ENCODE measurements around the gene RMC1.
"Not testable (repeated sequence)": the region's sequence is repeated elsewhere in the genome, so short reads cannot be mapped to it uniquely, and the experiment has no call there.

Gene RMC1

DNA sequence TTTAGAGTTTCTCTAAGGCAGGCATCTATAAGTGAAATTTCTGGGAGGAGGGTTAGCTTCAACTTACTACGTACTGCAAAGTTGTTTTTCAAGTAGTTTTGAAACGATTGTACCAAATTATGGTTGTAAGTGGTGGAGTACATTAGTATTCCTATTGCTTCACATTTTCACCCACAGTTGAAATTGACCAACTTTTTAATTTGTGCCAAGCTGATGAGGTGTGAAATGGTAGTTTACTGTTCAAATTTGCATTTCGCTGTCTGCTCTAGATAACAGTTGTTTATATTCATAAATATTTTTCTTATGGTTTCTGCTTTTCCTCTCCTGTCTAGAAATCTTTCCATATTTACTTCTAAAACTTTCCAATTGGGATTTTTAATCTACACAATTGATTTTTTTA is 64.4 kb downstream of the RMC1 start:
- DNase-seq = no peak

DNA sequence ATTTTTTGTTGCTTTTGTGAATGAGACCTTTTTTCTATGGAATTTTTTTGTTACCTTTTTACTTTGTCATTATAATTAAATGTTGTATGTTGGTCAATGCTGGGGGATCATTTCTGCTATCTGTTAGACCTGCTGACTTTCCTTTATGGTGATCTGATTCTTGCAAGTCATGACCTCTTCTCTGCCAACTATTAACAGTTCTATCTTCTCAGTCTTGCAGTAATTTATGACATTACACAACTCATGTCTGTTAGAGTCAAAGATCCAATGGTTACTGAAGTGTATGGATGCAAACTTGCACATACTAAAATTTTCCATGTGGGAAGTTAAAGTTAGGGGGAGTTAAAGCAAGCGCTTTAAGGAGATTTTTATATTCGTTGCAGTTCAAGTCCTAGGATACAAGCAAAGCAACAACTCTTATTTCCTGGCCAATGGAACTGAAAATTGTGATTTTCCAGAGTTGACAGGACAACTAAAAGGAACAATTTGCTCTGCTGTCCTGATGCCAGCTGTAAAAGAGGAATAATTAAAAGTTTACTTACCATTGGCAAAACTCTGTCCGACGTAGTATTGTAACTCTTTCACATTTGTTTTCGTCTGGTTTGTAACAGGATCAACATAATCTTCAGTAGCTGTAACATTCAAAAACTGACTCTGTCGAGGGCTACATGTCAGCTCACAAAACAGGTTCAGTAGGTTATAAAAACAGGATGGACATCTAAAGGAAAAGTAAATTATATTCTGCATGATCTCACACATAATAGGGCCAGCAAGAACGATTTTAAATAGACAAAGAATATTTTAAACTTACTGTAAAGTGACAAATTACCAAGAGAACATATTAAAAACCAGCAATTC is 65.2 kb downstream of the RMC1 start:
- DNase-seq = no peak

DNA sequence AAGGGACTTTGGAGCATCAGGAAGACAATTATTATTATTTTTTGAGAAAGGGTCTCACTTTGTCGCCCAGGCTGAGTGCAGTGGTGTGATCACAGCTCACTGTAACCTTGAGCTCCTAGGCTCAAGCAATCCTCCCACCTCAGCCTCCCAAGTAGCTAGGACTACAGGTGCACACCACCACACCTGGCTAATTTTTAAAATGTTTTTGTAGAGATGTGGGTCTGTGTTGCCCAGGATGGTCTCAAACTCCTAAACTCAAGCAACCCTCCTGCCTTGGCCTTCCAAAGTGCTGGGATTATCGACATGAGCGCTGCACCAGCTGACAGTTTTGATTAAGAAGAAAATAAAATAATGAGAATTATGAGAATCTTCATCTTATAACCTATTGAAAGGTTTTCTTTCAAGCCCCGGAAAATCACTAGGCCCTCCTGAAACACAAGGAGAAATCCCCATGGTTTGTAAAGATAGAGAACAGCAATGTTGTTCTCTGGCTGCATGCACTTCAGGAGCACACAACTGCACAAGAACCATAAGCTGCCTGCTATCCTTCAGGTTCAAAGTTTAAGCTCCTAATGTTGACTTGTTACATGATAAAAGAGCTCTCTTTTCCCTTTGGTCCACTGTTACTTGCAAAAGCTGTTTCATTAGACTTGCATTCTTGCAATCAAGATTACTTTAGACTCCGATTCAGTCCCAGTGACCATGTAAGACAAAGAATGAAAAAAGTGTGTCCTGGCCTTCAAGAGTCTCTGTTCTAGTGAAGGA is 66.2 kb downstream of the RMC1 start:
- DNase-seq = no peak

DNA sequence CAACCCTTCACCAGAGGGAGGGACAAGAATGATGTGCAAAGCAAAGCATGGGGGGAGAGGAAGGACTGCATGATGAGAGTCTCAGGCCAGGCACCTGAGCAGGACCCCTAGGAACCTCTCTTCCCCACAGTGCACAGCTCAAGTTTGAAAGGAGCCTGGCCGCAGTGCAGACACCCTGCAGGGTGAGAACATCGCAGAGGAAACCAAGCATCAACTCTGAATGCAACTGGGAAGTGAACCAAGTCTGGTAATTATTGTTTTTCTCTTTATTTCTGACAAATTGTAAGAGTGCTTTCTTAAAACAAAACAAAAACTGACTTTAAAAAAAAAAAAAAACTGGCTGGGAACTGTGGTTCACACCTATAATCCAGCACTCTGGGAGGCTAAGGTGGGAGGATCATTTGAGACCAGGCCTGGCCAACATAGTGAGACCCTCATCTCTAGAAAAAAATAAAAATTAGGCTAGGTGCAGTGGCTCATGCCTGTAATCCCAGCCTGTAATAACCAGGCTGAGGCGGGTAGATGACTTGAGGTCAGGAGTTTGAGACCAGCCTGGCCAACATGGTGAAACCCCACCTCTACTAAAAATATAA is 67.7 kb downstream of the RMC1 start:
- DNase-seq = no peak

DNA sequence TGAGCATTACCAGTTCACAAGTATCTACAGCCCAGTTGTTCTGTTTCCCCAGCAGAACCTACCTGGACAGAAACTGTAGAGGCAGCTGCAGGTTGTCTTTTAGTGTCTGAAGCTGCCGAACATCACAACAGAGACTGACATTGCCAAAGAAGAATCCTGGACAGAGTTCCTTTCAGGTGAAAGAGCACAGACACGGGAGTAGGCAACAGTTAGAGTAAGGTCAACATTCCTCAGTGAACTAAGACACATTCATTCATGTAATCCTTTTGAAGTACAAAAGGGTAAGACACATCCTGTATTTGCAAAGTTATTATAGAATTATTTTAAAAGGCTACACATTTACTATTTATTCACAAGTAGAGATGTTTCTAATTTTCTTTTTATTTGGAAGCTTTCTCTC is 68.7 kb downstream of the RMC1 start:
- DNase-seq = no peak

DNA sequence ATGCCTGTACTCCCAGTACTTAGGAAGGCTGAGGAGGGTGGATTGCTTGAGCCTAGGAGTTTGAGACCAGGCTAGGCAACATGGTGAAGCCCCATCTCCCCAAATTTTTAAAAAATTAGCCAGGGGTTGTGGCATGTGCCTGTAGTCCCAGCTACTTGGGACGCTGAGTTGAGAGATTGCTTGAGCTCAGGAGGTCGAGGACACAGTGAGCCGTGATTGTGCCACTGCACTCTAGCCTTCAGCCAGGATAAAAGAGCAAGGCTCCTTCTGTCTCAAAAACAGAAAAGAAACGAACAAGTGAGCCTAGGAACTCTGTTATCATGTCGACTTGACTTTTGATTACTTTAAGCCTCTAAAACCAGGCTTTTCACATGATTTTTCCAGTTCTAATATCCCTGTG is 69.3 kb downstream of the RMC1 start:
- DNase-seq = no peak

DNA sequence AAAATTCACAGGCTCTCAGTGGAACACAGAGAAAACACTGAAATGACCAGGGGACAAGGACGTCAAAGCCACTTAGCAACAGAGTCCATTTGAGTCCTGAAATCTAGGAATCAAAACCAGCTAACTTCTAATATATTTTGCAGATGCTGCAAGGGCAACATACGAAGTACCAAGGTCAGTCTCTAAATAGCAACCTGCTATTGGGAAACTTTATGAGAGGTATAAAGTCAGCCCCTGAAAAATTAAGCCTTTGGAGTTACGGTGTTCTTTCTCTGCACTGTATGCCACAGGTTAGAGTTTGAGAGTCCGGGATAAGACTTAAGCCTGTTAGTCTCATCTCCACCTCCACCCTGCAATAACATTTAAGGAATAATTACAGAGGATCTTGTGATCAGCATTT is 69.7 kb downstream of the RMC1 start:
- no peak for DNase-seq

DNA sequence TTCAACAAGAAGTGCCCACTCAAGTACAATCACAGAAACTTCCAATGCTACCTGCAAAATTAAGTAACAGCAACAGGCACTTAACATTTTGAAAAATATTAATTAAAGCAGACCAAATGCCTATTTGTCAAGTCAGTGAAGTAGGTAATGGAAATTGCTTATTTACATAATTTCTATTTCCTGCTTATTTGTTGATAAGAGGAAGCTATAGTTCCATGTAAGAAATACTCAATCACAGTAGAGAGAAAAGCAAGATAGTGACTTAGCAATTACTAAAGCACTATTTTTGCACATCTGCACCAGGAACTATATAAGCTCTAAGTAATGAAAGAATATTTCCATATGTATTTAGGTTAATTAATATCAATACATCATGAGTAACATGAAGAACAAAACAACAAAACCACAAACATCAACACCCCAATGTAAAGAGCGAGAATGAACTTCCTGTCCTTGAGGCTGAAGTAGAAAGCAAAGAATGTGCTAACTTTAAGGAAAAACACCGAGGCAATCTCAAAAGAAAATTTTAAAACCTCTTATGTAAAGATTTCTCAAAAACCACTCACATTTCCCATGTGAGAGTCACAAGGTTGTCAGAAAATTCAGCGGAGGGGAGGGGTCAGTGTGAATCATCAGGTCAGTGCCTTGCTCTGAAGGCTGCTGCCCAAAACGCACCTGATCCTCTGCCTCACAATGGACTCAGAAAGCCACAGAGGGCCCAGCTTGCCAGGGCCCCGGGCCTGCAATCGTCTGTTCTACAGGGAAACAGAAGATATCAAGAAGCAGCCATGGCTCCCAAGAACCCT is 70.5 kb downstream of the RMC1 start:
- DNase-seq = no peak

DNA sequence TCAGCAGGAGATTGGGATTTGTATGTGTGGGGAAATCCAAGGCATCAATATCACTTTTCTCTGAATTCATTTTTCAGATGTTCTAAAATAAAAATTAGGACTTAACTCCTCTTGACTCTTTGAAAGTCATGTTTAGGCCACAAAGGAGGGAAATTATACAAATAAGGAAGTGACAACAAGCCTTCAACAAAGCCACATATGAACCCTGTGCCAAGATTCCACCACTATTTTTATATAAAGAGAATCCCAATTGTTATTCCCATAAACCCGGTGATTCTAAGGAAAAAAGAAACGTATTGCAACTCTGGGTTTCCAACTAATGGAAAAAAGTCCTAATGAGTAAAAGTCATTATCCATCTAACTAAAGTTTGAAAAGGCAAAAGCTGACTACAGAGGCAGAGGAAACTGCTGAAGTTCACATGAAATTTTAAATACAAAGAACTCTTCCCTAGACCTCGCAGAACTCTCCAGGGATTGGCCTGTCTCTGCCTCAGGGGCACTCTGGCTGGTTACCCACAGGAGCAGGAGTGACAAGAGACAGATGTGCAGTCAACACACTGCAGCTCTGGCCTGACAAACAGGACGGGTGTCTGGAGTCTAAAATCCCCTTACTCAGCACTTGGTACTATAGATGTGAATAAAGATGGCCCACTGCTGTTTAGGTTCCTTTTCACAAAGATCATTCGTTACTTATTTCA is 71.4 kb downstream of the RMC1 start:
- DNase-seq = no peak

DNA sequence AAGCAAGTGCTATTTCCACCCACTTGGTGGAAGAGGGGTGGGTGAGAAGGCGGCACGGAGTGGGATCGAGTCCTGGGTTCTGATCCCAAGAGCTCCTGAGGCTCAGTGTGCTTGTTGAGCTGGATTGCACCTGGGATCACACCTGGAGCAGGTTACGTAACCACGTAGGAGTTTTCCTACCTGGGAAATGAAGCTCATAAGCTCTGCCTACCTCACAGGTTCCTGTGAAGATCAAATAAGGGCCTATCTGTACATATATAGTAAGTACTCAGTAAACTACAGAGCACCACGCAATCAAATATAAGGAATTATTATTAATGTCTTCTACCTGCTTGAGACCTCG is 72.0 kb downstream of the RMC1 start:
- no peak for DNase-seq

DNA sequence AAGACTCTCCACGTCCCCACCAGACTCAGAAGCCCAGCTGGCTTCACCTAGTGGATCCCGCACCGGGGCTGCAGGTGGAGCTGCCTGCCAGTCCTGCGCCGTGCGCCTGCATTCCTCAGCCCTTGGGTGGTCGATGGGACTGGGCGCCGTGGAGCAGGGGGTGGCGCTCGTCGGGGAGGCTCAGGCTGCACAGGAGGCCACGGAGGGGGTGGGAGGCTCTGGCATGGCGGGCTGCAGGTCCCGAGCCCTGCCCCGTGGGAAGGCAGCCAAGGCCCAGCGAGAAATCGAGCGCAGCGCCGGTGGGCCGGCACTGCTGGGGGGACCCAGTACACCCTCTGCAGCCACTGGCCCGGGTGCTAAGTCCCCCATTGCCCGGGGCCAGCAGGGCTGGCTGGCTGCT is 74.2 kb downstream of the RMC1 start:
- not testable (repeated sequence) for DNase-seq

DNA sequence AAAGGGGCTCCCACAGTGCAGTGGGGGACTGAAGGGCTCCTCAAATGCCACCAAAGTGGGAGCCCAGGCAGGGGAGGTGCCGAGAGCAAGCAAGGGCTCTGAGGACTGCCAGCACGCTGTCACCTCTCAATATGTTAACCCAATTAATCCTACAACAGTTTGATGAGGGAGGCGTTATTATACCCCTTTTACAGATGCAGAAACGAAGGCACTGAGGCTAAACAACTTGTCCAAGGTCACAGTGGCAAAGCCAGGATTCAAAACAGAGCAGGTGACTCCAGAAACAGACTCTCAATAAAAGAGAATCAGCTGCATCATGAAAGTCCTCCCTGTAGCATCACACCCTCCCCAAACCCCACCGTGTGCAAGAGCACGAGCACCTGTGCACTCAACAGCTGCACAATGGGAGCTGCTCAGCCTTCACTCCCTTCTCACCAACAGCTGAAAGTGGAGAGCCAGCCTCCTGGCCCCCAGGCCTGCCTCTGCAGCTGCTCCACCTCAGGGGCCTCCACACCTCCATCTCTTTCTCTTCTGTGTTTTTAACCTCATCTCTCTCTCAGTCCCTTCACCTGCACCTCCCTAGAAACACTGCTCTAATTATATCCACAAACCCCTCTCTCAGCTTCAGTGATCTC is 74.9 kb downstream of the RMC1 start:
- no peak for DNase-seq

DNA sequence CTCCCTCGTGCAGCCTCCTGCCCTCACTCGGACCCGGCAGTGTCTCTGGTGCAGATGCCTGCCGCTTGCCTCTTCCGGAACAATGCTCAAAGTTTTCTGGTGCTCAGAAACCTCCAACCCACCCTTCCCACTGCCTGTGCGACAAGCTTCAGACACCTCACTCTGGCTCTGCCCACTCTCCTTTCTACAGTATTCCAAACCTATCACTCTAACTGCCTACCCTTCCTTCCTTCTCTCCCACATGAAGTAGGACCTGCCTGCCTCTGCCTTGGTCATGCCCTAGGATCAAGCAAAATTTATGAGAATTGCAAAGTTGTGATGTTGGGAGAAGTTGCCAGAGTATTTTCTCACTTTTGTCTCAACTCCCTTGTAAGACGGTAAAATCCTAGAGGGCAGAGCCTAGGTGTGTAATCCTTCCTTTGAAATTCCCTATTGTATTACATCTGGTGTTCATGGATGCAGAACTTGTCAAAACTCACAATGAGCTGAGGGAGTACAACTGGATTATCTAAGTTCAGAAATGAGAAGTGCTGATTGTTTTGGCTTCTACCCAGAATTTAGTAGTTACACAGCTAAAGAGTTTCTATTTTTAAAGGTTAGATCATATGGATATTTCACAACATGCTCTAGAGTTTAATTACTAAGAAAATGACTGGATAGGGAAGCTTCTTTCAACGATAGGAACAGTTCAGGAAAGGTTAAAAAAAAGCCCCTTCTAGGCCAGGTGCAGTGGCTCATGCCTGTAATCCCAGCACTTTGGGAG is 75.8 kb downstream of the RMC1 start:
- DNase-seq = no peak

DNA sequence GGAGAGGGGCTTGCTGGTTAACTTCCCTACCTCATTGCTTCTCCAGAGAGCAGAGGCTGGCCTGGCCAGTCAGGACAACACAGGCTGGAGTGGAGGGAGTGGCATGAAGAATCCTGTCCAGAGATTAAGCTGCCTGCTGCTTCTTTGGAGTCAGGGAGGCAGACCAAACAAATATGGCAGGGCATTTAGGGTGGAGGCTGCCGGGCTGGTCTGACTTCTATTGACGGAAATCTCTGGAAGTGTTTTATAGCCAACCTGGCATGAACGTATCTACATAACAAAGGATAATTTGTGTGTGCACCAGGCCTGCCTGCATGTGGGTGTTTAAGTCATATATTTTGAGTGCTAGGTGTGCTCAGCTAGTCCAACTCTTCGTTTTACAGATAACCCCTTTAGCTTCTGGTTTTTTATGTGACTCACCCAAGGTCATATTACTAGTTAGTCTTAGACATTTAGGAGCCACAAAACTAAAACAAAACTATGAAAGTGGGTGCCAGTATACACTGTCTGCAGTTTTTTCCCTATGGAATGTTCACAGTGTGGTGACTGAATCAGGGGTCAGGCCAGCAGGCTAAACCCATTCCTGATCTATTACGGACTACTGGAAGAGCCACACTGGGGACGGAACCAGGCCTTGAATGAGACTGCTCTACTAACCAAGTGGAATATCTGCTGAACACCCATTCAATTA is 77.5 kb downstream of the RMC1 start:
- no peak for DNase-seq
